ENCODE results near the gene EYS. TPM values are rescaled to one million over a fixed set of nuclear protein-coding genes. Genes with fewer than 3 reads are reported as not detected.

Gene EYS
- total and polyA plus RNA-seq, 2 of the 13 experiments (the other 11 are each of a cell fraction or from before 2014, with no cell fraction given) = 0.04 to 0.07 TPM

DNA sequence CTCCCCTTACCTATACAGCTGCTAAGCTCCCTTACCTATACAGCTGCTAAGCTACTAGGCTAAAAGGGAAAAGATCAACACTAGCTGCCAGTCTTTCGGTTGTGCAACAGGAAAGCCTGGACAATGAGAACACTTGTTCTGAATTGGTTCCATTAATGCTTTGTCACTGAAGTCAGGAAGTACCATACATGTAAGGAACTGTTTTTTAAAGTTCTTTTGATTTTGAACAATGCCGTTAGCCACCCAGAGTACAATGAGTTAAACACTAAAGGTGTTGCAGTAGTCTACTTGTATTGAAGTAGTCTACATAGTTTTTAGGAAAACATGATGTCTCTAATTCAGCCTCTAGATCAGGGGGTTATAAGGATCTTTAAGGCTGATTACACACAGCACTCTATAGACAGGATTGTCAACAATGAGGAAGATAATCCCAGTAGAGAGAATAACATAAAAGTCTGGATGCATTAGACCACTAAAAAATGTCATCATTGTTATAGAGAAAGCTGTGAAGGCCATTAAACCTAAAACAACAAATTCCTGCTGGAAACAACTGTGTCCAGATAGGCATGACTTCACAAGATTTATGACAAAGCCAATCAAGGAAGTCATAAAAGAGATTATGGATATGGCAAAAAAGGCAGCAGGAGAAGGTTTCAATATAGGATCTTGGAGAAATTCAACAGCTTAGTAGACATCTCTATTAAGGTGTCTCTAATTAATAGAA is 1765.1 kb downstream of the EYS start (continued):
- TF ChIP-seq, protein P1, sequence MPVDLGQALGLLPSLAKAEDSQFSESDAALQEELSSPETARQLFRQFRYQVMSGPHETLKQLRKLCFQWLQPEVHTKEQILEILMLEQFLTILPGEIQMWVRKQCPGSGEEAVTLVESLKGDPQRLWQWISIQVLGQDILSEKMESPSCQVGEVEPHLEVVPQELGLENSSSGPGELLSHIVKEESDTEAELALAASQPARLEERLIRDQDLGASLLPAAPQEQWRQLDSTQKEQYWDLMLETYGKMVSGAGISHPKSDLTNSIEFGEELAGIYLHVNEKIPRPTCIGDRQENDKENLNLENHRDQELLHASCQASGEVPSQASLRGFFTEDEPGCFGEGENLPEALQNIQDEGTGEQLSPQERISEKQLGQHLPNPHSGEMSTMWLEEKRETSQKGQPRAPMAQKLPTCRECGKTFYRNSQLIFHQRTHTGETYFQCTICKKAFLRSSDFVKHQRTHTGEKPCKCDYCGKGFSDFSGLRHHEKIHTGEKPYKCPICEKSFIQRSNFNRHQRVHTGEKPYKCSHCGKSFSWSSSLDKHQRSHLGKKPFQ (CRISPR knock-in tag; IDR thresholded peaks at IDR 0.05; ENCODE audit: insufficient replicate concordance) = no peak
- TF ChIP-seq ZNF776 (CRISPR knock-in tag; IDR thresholded peaks at IDR 0.05) (no peak), CBX1 (IDR thresholded peaks at IDR 0.05; ENCODE audit: low read depth) (peak; percentile 46), MYC (CRISPR knock-in tag; IDR thresholded peaks at IDR 0.05; ENCODE audit: borderline replicate concordance) (no peak), MLLT10 (CRISPR knock-in tag; IDR thresholded peaks at IDR 0.05) (no peak), ARNTL (CRISPR knock-in tag; IDR thresholded peaks at IDR 0.05) (no peak), PITX1 (CRISPR knock-in tag; IDR thresholded peaks at IDR 0.05) (peak; percentile 64), ARHGAP35 (CRISPR knock-in tag; IDR thresholded peaks at IDR 0.05; ENCODE audit: borderline replicate concordance) (no peak), GPN1 (CRISPR knock-in tag; IDR thresholded peaks at IDR 0.05; ENCODE audit: borderline replicate concordance) (no peak), ZFAT (CRISPR knock-in tag; conservative IDR thresholded peaks at IDR 0.05) (no peak), TP53 (CRISPR knock-in tag; conservative IDR thresholded peaks at IDR 0.05) (no peak), ZC3H4 (CRISPR knock-in tag; IDR thresholded peaks at IDR 0.05; ENCODE audit: borderline replicate concordance) (no peak), RARA (CRISPR knock-in tag; IDR thresholded peaks at IDR 0.05) (peak; percentile 32; the same call in 1 of the 2 replicates), GABPB1 (CRISPR knock-in tag; IDR thresholded peaks at IDR 0.05) (no peak), SOX6 (IDR thresholded peaks at IDR 0.05) (no peak), SOX6 (CRISPR knock-in tag; IDR thresholded peaks at IDR 0.05) (peak; percentile 99), NR2F1 (CRISPR knock-in tag; IDR thresholded peaks at IDR 0.05) (no peak), HES4 (CRISPR knock-in tag; IDR thresholded peaks at IDR 0.05; ENCODE audit: borderline replicate concordance) (no peak), POGZ (CRISPR knock-in tag; IDR thresholded peaks at IDR 0.05) (peak; percentile 57), TRIM24 (CRISPR knock-in tag; IDR thresholded peaks at IDR 0.05) (no peak)
- TF ChIP-seq, protein P2, sequence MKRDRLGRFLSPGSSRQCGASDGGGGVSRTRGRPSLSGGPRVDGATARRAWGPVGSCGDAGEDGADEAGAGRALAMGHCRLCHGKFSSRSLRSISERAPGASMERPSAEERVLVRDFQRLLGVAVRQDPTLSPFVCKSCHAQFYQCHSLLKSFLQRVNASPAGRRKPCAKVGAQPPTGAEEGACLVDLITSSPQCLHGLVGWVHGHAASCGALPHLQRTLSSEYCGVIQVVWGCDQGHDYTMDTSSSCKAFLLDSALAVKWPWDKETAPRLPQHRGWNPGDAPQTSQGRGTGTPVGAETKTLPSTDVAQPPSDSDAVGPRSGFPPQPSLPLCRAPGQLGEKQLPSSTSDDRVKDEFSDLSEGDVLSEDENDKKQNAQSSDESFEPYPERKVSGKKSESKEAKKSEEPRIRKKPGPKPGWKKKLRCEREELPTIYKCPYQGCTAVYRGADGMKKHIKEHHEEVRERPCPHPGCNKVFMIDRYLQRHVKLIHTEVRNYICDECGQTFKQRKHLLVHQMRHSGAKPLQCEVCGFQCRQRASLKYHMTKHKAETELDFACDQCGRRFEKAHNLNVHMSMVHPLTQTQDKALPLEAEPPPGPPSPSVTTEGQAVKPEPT (CRISPR knock-in tag; IDR thresholded peaks at IDR 0.05; ENCODE audit: low read depth) = no peak
- TF ChIP-seq, protein P3, sequence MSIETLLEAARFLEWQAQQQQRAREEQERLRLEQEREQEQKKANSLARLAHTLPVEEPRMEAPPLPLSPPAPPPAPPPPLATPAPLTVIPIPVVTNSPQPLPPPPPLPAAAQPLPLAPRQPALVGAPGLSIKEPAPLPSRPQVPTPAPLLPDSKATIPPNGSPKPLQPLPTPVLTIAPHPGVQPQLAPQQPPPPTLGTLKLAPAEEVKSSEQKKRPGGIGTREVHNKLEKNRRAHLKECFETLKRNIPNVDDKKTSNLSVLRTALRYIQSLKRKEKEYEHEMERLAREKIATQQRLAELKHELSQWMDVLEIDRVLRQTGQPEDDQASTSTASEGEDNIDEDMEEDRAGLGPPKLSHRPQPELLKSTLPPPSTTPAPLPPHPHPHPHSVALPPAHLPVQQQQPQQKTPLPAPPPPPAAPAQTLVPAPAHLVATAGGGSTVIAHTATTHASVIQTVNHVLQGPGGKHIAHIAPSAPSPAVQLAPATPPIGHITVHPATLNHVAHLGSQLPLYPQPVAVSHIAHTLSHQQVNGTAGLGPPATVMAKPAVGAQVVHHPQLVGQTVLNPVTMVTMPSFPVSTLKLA (IDR thresholded peaks at IDR 0.05) = no peak
- TF ChIP-seq, protein P4, sequence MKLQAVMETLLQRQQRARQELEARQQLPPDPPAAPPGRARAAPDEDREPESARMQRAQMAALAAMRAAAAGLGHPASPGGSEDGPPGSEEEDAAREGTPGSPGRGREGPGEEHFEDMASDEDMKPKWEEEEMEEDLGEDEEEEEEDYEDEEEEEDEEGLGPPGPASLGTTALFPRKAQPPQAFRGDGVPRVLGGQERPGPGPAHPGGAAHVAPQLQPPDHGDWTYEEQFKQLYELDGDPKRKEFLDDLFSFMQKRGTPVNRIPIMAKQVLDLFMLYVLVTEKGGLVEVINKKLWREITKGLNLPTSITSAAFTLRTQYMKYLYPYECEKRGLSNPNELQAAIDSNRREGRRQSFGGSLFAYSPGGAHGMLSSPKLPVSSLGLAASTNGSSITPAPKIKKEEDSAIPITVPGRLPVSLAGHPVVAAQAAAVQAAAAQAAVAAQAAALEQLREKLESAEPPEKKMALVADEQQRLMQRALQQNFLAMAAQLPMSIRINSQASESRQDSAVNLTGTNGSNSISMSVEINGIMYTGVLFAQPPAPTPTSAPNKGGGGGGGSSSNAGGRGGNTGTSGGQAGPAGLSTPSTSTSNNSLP (IDR thresholded peaks at IDR 0.05; ENCODE audit: low read depth, low read length) = no peak; the same call in 1 of the 2 replicates

Data from HepG2 (cell line).